ENCODE results near the gene WRNIP1.

WRNIP1 gene

DNA sequence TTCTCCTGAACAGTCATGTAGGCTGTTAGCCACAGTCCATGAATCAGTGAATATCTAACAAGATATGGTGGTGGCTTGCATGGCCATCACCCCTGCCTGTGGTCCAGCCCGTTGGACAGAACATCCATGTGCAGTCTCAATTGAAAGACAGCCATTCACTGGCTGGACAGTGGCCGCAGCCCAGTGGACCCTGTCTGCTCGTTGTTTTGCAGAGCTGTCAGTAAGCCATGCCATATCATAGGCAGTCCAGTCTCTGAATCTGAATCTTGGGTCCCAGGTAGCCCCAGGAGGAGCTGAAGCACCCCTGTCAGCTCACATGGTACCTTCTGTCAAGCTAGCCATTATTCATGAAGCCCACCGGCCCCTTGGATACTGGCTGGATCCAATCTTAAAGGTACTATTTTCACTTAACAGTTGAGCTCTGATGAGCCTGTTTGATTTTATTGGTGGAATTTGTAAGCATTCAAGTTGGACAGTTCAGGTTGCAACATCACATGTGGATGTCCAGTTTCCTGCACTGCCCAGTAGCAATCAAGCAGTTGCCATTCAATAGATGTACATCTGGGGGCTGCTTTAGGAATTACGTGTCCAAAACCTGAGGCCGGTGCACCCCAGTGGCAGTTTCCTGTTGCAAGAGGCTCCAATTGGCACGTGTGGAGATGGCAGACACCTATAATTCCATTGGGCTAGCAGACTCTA is 38.7 kb downstream of the WRNIP1 start:
- in situ Hi-C loops (cut with HindIII; ENCODE audit: low sequenced_read_pairs), result no loop called here

DNA sequence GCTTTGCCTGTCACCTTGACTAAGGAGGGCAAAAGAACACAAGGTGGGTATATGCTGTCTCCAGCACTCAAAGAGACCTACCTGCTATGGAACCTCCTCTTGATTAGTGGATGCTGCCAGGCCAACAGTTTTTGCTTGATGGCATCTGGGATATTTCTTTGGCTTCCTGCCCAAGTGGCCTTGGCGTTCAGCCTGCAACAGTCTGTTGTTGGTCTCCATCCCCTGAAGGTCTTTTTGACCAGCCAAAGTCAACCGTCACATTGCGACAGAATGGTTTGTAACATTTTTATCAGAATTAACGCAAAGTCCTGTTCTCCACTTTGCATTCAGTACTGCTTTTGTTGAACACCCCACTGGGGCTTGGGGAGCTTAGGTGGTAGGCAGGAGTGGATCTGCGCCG is 39.3 kb downstream of the WRNIP1 start:
- in situ Hi-C loops (cut with HindIII; ENCODE audit: low sequenced_read_pairs), result no loop called here

DNA sequence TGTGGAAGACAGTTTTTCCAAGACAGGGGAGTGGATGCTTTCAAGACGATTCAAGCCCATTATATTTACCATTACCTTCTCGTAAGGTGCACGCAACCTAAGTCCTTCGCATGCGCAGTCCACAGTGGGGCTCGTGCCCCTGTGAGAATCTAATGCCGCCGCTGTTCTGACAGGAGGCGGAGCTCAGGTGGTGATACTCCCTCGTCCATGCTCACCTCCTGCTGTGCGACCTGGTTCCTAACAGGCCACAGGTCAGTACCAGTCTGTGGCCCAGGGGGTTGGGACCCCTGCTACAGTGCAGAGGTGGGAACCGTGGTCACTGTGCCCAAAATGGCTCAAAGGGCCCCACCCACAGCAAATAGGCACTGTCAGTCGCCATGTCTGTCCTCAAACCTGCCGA is 39.8 kb downstream of the WRNIP1 start:
- in situ Hi-C loops (cut with HindIII; ENCODE audit: low sequenced_read_pairs), result no loop called here

DNA sequence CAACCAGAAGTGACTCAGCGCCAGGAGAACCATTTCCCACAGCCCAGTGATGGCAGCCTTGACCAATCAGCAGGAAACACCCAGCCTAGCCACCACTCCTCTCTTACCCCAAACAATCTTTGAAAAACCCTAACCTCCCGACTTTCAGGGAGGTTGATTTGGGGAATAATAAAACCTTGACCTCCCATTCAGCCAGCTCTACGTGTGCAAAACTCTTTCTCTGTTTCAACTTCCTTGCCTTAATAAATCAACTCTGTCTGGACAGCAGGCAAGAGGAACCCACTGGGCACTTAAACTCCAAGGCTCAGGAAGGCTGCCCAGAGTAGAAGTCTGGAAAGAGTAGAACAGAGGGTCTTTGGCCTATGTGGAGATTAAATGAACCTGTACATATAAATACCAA is 41.5 kb downstream of the WRNIP1 start:
- in situ Hi-C loops (cut with HindIII; ENCODE audit: low sequenced_read_pairs), result no loop called here

DNA sequence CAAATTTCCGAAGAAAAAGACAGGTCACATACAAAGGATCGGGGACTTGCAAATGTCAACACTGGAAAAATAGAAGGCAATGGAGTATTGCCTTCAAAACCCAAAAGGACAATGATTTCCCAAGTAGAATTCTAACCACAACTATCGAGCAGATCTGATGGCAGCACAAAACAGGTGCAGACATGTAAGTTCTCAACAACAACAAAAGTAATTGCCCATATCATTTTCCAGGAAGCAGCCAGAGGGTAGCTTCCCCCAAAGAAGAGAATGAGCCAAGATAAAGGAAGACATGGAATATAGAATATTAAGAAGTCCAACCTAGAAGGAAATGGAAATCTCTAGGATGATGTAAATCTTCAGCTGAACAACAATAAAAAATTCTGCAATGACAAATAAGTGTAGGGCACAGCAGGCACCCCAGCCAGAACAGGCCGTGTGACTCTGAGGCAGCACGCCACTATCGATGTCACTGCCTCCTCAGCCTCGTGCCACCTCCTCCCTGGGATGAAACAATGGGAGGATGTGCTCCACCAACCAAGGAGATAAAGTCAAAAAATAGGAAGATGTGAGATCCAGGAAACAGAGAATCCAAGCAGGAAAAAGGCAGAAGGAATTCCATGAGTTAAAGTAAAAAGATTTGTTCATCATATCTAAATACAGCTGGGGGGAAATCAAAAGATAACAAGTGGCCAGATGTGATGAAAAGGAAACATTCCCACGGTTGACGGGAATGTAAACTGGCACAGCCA is 42.3 kb downstream of the WRNIP1 start:
- in situ Hi-C loops (cut with HindIII; ENCODE audit: low sequenced_read_pairs), result no loop called here

DNA sequence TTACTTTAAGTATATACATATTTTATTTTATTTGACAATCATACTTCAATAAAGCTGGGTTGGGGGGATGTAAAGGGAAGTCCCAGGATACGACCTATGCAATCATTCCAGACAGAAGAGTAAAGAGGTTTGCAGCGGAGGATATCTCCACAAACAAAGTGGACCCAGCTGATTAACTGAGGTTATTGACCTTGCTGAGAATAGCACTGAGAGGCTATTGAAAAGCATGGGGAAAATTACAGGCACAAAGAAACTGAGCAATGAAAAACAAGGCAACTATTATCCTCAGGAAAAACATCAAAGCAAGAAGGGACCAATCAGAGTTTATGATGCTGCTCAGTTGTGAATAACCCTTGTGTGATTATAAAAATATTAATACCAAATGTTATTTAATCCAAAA is 43.8 kb downstream of the WRNIP1 start:
- in situ Hi-C loops (cut with HindIII; ENCODE audit: low sequenced_read_pairs), result no loop called here

DNA sequence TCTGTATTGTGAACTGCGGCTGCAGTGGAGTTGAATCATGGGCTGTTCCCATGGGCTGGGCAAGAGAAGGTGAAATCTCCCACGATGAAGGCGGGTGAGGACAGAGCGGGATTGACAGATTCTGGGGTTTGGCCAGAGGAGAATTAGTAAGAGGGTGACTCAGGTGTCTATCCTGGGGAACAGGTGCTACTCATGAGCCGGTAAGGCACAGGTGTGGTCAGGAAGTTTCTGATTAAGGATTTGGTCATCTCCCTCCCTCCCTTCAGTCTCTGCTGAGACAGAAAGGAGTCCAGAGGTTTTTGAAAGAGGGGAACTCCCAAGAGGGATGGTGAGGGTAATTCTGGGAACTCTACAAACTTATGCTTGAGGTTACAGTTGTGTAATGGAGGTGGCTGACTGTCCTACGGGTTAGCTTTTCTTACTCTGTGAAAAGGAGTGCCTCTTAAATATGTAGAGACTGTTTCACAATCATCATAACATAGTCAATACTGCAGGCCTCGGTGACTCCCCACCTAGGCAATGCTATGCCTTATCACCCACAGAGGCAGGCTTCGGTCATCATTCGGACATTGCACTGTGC is 45.0 kb downstream of the WRNIP1 start:
- in situ Hi-C loops (cut with HindIII; ENCODE audit: low sequenced_read_pairs), result no loop called here

DNA sequence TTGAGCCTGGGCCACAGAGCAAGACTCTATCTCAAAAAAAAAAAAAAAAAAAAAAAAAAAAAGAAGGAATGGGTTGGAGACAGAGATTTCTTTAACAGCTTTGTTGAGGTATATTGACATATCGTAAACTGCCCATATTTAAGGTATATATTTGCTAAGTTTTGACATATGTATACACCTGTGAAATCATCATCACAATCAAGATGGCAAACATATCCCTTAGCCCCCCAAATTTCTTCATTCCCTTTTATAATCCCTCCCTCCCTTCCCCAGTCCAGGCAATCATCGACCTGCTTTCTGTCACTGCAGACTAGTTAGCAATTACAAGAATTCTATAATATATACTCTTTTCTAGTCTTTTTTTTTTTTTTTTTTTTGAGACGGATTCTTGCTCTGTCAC is 47.5 kb downstream of the WRNIP1 start:
- in situ Hi-C loops (cut with HindIII; ENCODE audit: low sequenced_read_pairs), result no loop called here

DNA sequence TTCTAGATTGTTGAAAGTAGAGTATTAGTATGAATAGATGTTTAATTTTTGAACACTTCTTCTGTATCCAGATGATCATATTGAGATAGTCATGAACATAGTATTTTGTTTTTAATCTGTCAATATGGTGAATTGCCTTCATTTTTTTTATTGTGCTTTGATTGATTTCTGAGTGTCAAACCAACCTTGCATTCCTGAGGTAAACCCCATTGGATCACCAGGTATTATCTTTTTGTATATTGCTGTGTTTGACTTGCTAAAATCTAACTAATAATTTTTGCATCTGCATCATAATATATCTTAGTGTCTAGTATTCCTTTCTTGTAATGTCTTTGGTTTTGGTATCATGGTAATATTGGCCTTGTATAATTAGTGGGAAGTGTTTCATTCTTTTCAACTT is 51.0 kb downstream of the WRNIP1 start:
- in situ Hi-C loops (cut with HindIII; ENCODE audit: low sequenced_read_pairs), result no loop called here

DNA sequence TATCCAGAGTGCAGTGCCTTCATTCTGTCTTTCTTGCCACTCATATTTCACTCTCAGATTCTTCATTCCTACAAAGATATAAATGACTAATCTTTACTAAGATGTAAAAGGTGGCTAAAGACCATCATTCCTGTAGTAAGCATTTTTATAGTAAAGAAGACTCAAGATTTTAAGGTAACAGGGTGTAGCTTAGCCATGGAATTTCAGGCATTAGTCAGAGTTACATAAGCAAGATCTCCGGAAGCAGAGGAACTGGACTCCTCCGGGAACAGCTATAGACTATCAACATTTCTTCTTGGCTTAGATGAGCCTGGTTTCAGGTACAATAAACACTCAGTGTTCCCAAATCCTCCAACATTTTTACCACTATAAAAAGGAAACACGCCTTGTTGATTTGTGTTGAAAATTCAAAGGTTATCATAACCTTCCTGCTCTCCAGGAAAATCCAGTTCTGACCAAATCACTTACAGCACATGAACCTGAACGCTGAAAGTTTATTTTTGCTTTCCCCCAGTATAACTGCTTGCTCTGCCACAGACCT is 52.8 kb downstream of the WRNIP1 start:
- in situ Hi-C loops (cut with HindIII; ENCODE audit: low sequenced_read_pairs), result no loop called here

DNA sequence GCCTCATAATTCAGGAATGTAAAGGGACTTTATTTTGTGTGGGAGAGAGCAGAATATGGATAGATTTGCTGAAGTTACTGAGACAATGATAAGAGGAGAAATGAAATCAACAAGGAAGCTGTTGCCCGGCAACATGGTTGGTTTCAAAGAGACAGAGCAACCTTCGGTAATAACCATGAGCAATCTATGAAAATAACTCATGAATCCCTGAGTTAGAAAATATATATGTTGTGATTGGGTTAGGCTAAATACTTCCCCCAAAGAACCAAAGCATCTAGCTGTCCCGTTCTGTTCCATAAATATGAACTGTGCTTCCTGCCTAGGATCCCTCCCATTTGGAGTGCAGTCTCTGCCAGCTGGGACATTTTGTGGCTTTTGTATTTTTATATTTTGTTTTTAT is 53.4 kb downstream of the WRNIP1 start:
- in situ Hi-C loops (cut with HindIII; ENCODE audit: low sequenced_read_pairs), result no loop called here

DNA sequence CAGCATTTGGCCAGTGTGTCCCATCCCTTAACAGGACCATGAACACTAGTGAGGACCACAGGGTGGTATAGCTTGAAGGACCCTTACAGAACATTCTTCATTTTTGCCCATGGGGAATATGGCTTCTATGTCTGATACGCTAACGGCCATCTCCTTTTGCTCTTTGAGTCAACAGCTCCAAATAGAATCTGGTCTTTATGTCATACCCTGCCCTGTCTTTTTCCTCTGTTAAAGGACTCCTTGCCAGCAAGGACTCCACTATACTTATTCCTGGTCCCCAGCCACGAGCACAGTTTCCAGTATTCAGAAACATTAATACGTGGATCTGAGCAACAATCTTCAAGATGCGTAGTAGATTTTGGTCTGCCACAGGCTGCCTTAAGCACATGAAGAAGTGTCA is 53.9 kb downstream of the WRNIP1 start:
- in situ Hi-C loops (cut with HindIII; ENCODE audit: low sequenced_read_pairs), result no loop called here

DNA sequence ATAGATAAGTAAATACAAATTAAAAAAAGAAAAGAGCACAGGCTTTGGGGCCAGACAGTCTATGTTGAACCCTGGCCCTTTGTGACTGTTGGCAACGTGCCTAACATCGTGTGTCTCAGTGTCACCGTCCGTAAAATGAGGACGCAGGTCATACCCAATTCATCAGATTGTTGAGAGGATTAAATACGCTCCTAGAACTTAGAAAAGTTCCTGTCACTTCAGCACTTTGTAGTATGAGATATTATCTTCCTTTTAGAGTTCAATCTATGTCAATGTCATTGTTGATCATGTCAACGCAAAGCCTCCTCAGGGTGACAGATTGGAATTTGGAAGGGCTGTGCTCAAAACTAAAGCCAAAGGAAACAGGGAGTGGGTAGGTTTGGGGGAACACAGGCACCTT is 54.8 kb downstream of the WRNIP1 start:
- in situ Hi-C loops (cut with HindIII; ENCODE audit: low sequenced_read_pairs), result no loop called here

DNA sequence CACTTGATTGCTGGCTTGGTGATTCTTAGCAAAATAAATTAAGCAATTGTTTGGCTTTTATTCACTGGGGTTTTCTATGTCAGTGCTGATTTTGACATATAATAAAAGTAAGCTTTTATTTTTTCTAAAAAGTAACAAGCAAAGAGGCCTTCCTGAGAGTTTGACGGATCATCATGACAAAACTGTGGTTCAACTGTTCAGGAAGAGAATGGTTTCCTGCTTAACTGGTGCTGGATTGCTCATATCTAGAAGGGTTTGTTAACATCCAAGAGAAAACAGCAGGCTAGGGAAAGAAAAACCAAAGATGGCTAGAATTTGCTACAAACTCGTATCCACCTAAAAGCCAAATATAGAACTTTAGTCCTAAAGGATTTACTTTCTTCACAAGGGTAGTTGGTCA is 55.2 kb downstream of the WRNIP1 start:
- in situ Hi-C loops (cut with HindIII; ENCODE audit: low sequenced_read_pairs), result no loop called here

DNA sequence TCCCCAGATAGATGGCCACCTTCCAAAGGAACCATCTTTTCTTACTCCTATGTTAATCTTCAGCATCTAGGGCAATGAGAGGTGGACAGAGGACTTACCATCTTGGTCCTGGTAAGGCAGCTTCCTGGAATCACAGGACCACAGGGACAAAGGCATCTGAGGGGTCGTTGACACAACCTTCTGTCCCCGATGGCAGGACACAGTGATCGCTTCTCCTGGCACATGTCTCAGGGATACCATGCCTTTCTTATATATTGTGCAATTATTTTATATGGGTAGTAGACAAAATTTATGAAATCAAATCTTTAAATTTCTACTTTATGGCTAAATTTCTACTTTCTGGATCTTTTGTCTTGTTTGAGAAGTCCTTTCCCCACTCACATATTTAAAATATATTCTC is 56.4 kb downstream of the WRNIP1 start:
- in situ Hi-C loops (cut with HindIII; ENCODE audit: low sequenced_read_pairs), result no loop called here

DNA sequence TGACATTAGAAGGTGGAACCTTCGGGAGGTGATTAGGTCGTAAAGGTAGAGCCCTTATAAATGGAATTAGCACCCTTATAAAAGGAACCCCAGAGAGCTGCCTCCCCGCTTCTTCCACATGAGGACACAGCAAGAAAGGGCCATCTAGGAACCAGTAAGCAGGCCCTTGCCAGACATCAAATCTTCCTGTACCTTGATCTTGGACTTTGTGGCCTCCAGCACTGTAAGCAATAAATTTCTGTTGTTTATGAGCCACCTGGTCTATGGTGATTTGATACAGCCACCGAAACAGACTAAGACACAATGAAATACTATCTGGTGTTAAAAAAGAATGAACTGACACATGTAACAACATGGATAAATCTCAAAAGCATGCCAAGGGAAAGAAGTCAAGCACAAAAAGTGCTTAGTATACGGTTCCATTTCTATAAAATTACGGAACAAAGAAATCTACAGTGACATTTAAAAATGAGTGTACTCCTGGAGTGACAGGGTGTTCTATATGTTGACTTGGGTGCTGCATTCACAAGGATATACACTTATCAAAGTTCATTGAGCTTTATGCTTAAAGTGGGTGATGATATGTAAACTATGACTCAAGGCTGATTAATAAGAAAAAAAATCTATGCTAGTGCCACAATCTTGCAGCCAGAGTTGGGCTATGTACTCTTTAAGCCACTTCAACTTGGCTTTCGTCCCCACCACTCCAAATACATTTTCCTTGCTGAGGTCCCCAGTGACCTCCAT is 58.1 kb downstream of the WRNIP1 start:
- in situ Hi-C loops (cut with HindIII; ENCODE audit: low sequenced_read_pairs), result no loop called here

DNA sequence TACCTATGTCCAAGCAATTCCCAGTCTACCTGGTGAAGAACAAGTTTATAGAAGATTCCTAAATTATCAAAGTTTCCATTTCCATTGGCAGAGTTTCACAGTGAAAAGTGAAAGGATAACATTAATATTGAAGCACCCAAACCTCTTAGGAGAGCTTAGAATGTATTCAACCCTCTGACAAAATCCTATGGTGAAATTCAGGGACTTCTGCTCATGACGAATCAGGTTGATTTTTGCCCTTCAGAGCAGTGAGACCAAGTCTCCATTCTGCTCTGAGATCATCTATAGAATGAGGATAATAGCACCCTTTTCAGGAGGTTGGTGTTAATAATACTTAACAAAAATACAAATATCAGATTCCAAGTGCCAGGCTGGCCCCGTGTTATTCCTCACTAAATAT is 60.9 kb downstream of the WRNIP1 start:
- in situ Hi-C loops (cut with HindIII; ENCODE audit: low sequenced_read_pairs), result no loop called here

DNA sequence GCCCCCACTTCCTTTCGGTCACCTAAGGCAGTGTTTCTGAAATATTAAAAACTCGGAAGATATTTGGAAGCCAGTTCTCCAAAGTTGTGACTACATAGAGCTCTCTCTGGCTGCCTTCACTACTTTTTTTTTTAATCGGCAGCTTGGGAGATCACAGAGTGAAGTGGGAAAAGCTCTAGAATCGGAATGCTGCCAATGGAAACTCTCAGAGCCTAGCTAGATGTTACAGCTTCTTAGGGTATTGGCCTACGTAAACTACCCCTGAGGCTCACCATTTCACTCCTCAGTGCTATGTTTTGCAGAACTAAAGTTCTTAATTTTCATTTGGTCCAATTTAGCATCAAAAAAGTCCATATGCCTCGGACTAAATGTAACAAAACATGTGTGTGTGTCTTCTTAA is 61.9 kb downstream of the WRNIP1 start:
- in situ Hi-C loops (cut with HindIII; ENCODE audit: low sequenced_read_pairs), result no loop called here

DNA sequence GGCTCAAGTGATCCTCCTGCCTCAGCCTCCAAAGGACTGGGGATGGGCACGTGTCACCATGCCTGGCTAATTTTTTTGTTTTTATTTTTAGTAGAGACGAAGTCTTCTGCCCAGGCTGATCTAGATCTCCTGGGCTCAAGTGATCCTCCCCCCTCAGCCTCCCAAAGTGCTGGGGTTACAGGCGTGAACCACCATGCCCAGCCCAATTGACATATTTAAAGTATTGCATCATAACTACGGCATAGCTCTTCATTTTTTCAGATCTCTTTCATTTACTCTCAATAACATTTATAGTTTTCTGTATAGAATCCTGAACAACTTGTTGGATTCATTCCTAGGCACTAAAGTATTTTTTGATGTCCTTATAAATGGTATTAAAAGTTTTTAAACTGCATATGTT is 63.4 kb downstream of the WRNIP1 start:
- in situ Hi-C loops (cut with HindIII; ENCODE audit: low sequenced_read_pairs), result no loop called here

DNA sequence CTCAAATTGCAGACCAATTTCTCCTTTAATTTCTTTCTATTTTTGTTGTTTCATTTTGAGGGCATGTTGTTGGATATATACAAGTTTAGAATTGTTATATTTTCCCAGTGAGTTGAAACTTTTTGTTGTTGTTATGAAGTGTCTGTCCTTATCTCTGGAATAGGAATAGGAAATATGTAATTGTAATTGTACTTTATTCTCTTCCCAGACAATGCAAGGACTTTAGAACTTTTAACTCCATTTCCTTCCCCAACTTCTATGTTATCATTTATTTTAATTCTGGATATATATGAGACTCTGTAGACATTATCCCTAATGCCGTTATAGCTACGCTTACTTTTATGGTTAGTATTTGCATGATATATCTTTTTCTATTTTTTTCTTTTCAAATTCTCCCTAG is 64.1 kb downstream of the WRNIP1 start:
- in situ Hi-C loops (cut with HindIII; ENCODE audit: low sequenced_read_pairs), result no loop called here

DNA sequence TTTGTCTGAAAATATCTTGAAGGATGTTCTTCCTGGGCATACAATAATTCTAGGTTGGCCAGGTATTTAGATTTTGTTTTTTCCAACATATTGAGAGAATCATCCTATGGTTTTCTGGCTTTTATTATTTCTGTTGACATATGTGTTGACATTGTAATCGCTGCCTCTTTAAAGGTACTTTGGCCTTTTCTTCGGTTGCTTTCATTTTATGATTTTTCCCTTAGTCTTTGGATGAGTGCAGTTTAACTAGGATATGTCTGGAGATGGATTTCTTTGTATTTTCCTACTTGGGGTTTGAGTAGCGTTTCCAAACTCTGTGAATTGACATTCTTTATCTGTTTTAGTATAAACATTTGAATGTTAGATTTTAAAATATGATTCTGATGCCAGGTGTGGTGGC is 65.0 kb downstream of the WRNIP1 start:
- in situ Hi-C loops (cut with HindIII; ENCODE audit: low sequenced_read_pairs), result no loop called here
